Transverse colon (tissue), 4 donors: ENCODE results near the gene FZD2. TPM values are rescaled to one million over a fixed set of nuclear protein-coding genes. Genes with fewer than 3 reads are reported as not detected.
"Not testable (repeated sequence)": the region's sequence is repeated elsewhere in the genome, so short reads cannot be mapped to it uniquely, and the experiment has no call there.

Experiments used
- DNase-seq: peaks from one replicate; pipeline ENCODE4 v3.0.0-alpha.2; 2019
- H3K27ac ChIP-seq, 4 donors: fragments of 200-600 bp; sonication (generic); 2 replicates each; pipeline ENCODE4 v1.5.1; 2016 to 2018; ENCODE audit warnings: inconsistent platforms in 4 of 4
- H3K27me3 ChIP-seq: fragments of 200-600 bp; sonication (generic); 2 replicates; pipeline ENCODE4 v1.5.1; 2017; ENCODE audit warnings: inconsistent platforms
- H3K36me3 ChIP-seq, 4 donors: fragments of 200-600 bp; sonication (generic); 2 replicates each; pipeline ENCODE4 v1.5.1; 2017 to 2019; ENCODE audit warnings: inconsistent platforms in 4 of 4
- H3K4me1 ChIP-seq, 4 donors: fragments of 200-600 bp; sonication (generic); 2 replicates each; pipeline ENCODE4 v1.5.1; 2017 to 2020; ENCODE audit warnings: inconsistent platforms in 4 of 4
- H3K4me3 ChIP-seq, 4 donors: fragments of 200-600 bp; sonication (generic); 1 replicate in 1 of 4; 2 replicates in 3 of 4; pipeline versions ENCODE4 v1.5.1 to v1.6.1; 2017 to 2019; ENCODE audit warnings: inconsistent platforms in 4 of 4
- H3K9me3 ChIP-seq, 2 donors: fragments of 200-600 bp; sonication (generic); 2 replicates each; pipeline ENCODE4 v1.5.1; 2017 to 2019; ENCODE audit warnings: inconsistent platforms in 2 of 2
- EP300 ChIP-seq: sonication (generic); formaldehyde crosslinking; IDR thresholded peaks from one replicate; pipeline ENCODE4 v1.6.1; 2017; ENCODE audit warnings: antibody characterized with exemption, low read depth
- POLR2A ChIP-seq: fragments of 450-650 bp; IDR thresholded peaks from one replicate; pipeline ENCODE4 v1.6.1; 2016; ENCODE audit warnings: antibody characterized with exemption, mild to moderate bottlenecking, moderate library complexity
- POLR2AphosphoS5 ChIP-seq, 3 donors: sonication (generic); formaldehyde crosslinking; IDR thresholded peaks; one replicate each; pipeline ENCODE4 v1.6.1; 2016; ENCODE audit warnings: antibody characterized with exemption in 3 of 3
- WGBS, 2 donors: methylation state at CpG; one replicate each; pipeline ENCODE4 v1.1.5; 2018; ENCODE audit warnings: low coverage in 1 of 2; 5-methylcytosine and 5-hydroxymethylcytosine counted together
- in situ Hi-C, 4 donors: fragments of 200-750 bp; cut with MboI; loops; one replicate each; pipeline versions ENCODE4 v1.15.0 to v1.15.1; 2017; ENCODE audit warnings: low sequenced_read_pairs in 3 of 4, low pct_ligation_motif_present in 1 of 4, low pct_unique_long_range_greater_than_20kb in 1 of 4
- intact Hi-C: fragments of 100-400 bp; cut with DNase I; formaldehyde crosslinking; loops from one replicate; pipeline ENCODE4 v1.15.1; 2023; ENCODE audit warnings: low total_unique reads
- total RNA-seq, 4 donors: library from RNA; depleted of rRNA; stranded (reverse); fragments of >200 nt; gene quantifications; one replicate each; pipeline ENCODE4 v1.1.0, GENCODE V29; 2016
- TF ChIP-seq, protein P1 (sequence below), 5 experiments: fragments of 200-600 bp in 3 of 5; fragments of 450-650 bp in 2 of 5; sonication (generic) in 3 of 5; IDR thresholded peaks; 1 replicate in 2 of 5; 2 replicates in 3 of 5; pipeline ENCODE4 v1.5.1; 2016 to 2017; ENCODE audit warnings: antibody characterized with exemption in 5 of 5, inconsistent platforms in 3 of 5, mild to moderate bottlenecking in 2 of 5, moderate library complexity in 1 of 5

FZD2 gene
- 1 to 10 TPM in 1 of 4 donors, under 1 TPM in 1, not detected in 2; 0.41 to 1.3 TPM for total RNA-seq

DNA sequence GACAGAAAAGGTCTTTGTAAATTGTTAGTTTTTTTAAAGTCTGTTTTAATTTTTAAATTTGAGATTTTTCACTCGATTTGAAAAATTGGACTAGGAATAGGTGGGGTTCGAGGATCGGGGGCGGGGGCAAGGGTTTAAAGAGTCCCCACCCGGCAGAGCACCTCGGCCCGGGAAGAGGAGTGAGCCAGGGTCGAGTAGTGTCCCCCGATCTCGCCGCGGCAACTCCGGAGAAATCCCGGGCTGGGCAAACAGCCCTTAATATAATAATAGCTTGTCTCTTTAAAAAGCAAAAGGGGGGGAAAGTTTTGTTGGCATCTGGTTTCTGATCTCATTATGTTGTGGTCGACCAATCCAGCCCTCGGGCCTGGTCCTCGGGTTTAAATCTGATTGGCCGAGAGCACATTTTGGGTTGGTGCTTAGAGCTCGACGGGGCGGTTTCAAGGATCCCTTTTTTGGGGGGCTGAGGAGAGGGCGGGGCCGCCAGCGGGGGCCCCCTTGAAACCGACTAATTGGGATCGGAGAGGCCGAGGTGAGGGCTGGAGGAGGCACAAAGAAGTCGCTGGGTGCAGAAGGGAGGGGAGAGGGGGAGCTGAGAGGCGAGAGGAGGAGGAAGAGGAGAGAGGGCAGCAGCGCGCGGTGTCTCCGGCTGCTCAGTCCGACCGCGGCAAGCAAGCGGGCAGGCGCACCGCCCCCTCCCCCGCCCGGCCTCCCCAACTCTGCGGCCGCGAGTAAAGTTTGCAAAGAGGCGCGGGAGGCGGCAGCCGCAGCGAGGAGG is at the start of gene FZD2:
FZD2 (plus strand) TSS at position 653 of the 775 bp plus-strand sequence. CDS start 205 bp downstream, outside the sequence.
- WGBS, 2 donors = 0 to 1% methylated on average over 3 to 46 of the region's 49 CpGs
- intact Hi-C loops = no loop called here

DNA sequence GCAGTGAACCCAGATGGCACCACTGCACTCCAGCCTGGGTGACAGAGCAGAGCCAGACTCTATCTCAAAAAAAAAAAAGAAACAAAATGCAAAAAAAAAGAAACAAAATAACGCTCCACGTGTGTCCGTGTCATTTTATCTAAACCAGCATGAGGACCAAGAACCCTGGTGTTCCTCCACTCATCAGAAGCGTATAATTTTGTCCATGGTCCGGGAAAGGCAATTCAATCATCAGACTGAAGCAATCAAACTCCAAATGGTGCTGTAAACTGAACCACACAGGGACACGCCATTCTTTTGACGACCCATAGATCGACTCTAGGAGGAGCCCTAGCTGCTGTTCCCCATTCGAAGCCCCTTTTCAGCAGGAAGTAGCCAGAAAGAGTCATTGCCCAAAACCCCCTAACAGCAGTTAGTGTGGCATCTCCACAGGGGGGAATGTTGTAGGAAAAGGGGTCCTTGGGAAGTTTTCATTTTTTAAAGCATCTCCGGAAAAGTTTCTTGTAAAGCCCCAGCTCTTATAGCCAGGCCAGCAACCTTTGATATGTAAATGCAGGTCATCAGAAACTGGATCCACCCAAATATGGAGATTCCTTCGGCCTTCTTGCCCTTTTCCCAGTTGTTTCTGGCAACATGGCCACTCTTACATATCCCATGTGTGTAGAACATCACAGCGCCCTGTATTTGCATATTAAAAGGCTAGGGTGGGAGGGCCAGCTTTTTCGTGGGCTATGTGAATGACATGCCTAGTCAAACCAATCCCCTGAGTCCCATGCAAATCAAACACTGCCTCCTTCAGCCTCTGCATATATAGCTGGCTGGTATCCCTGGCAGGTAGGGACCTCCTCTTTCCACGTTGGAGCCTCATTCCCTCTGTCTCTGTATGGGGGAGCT is 45.8 kb upstream of the FZD2 start:
- WGBS, 2 donors = 39 to 55% methylated on average over 13 to 14 of the region's 14 CpGs
- peaks cover 23% of the 10 kb centered on the region for H3K27me3 ChIP-seq
- H3K4me3 ChIP-seq, H3K27ac ChIP-seq, intact Hi-C loops, DNase-seq, H3K9me3 ChIP-seq, H3K36me3 ChIP-seq, H3K4me1 ChIP-seq: not testable (repeated sequence)
- in situ Hi-C loops = loop anchor here in 1 of 4 donors (25.0 kb wide), 1 partner anchor 124 kb away; the partner anchor contains the start of gene ITGA2B

More for the DNA sequence above, at the start of gene FZD2:
- peak within 1 kb of the TSS; percentile 38 to 62 (median 49) for H3K4me3 ChIP-seq
- peak; percentile 82 for DNase-seq
- no peaks in the 10 kb centered on the region for H3K36me3 ChIP-seq
- H3K27me3 ChIP-seq = peaks cover 67% of the 10 kb centered on the region
- peaks cover 0 to 35% (median 7%) of the 10 kb centered on the region in 4 donors for H3K4me1 ChIP-seq
- peak within 1 kb of the TSS; percentile 73 to 82 (median 76) for H3K27ac ChIP-seq
- TF ChIP-seq POLR2AphosphoS5 (IDR thresholded peaks at IDR 0.05) (peak in 1 of 3 donors; percentile 7), POLR2A (no peak)
- in situ Hi-C loops = no loop called here
- H3K9me3 ChIP-seq = no peaks in the 10 kb centered on the region

DNA sequence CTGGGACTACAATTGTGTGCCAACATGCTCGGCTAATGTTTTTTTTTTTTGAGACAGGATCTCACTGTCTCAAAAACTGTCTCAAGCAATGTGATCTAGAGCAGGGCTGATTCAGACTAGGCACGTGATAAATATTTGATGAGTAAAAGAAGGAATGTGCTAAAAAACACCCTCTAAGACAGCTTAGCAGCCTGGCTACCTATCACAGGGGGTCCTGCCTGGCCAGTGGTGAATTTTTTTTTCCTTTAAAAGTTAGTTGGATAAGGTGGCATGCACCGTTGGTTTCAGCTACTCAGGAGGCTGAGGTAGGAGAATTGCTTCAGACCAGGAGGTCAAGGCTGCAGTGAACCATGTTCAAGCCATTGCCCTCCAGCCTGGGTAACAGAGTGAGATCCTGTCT is 39.3 kb upstream of the FZD2 start:
- TF ChIP-seq POLR2AphosphoS5 (IDR thresholded peaks at IDR 0.05) = no peak
- TF ChIP-seq, protein P1, sequence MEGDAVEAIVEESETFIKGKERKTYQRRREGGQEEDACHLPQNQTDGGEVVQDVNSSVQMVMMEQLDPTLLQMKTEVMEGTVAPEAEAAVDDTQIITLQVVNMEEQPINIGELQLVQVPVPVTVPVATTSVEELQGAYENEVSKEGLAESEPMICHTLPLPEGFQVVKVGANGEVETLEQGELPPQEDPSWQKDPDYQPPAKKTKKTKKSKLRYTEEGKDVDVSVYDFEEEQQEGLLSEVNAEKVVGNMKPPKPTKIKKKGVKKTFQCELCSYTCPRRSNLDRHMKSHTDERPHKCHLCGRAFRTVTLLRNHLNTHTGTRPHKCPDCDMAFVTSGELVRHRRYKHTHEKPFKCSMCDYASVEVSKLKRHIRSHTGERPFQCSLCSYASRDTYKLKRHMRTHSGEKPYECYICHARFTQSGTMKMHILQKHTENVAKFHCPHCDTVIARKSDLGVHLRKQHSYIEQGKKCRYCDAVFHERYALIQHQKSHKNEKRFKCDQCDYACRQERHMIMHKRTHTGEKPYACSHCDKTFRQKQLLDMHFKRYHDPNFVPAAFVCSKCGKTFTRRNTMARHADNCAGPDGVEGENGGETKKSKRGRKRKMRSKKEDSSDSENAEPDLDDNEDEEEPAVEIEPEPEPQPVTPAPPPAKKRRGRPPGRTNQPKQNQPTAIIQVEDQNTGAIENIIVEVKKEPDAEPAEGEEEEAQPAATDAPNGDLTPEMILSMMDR (IDR thresholded peaks at IDR 0.05) = no peak
- TF ChIP-seq EP300 = no peak
- TF ChIP-seq POLR2A = no peak
- H3K36me3 ChIP-seq = no peaks in the 10 kb centered on the region
- H3K4me3 ChIP-seq = no peak overlapping the region
- H3K4me1 ChIP-seq = no peaks in the 10 kb centered on the region
- H3K9me3 ChIP-seq = no peaks in the 10 kb centered on the region
- intact Hi-C loops (no loop called here), in situ Hi-C loops (loop anchor here in 1 of 4 donors (25.0 kb wide), 1 partner anchor 131 kb away; the partner anchor contains the start of gene ITGA2B)
- WGBS, 2 donors = 49 to 56% methylated on average over 2 to 3 of the region's 3 CpGs
- no peak overlapping the region for H3K27ac ChIP-seq
- DNase-seq = no peak
- peaks cover 17% of the 10 kb centered on the region for H3K27me3 ChIP-seq

DNA sequence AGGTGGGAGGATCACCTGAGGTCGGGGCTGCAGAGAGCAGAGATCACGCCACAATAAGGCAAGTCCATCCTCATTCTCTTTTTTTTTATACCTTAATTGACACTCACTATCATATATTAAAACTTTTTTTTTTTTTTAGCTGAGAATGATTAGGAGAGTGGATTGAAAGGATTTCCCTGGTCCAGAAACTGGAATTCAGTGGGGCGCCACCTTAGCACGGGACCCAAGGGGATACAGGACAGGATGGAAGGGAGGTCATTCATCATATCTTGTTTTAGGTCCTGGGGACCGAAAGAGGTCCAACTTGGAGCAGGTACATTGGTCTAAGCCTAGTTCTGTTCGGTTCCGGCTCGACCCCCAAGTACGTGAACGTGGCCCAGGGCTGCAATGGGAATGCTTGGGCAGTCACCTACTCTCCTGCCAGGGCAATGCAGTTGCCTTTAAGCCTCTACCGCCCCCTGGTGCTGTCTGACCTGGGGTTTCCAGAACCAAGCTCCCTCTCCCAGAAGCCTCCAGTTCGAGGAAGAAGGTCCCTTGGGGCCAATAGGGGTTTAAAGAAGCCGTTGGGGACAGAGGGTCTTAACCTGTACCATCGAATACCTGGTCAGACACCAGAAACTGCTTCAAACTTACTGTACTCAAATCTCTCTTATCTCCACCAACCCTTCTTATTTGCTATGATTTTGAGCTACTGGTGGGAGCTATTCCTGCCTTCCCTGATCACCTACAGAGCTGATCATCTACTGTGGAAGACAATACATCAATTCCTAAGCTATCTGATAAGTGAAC is 34.2 kb upstream of the FZD2 start:
- Histone ChIP-seq H3K4me3 (no peak overlapping the region), H3K9me3 (no peaks in the 10 kb centered on the region), H3K4me1 (no peaks in the 10 kb centered on the region), H3K36me3 (no peaks in the 10 kb centered on the region), H3K27ac (no peak overlapping the region), H3K27me3 (peaks cover 7% of the 10 kb centered on the region)
- in situ Hi-C loops (loop anchor here in 1 of 4 donors (25.0 kb wide), 1 partner anchor 136 kb away; the partner anchor contains the start of gene ITGA2B), intact Hi-C loops (no loop called here)
- DNase-seq = peak; percentile 77
- 52 to 72% methylated on average over 7 to 14 of the region's 14 CpGs for WGBS, 2 donors
- TF ChIP-seq EP300 (no peak), POLR2A (no peak)
- TF ChIP-seq, protein P1 (IDR thresholded peaks at IDR 0.05) = peak; percentile 29 to 49 (median 44)
